Vagina (tissue), 2 donors: ENCODE data around the gene JMJD6.
A peak's percentile ranks its signal among the peaks of the same experiment; 100 is the strongest.

Experiments used
- POLR2A ChIP-seq, 2 donors: fragments of 450-650 bp; IDR thresholded peaks; one replicate each; pipeline ENCODE4 v1.6.1; 2017; ENCODE audit warnings: antibody characterized with exemption in 2 of 2, mild to moderate bottlenecking in 2 of 2, moderate library complexity in 2 of 2
- POLR2AphosphoS5 ChIP-seq, 2 donors: sonication (generic); formaldehyde crosslinking; IDR thresholded peaks; one replicate each; pipeline ENCODE4 v1.9.0; 2017; ENCODE audit warnings: antibody characterized with exemption in 2 of 2, mild to moderate bottlenecking in 2 of 2, low read depth in 1 of 2; ENCODE audit not compliant: insufficient read depth in 1 of 2
- TF ChIP-seq, protein P1 (sequence below), 3 experiments: fragments of 450-650 bp in 2 of 3; fragments of 200-600 bp in 1 of 3; sonication (generic) in 1 of 3; IDR thresholded peaks; one replicate each; pipeline ENCODE4 v1.5.1; 2017 to 2019; ENCODE audit warnings: antibody characterized with exemption in 3 of 3, mild to moderate bottlenecking in 2 of 3, moderate library complexity in 2 of 3

DNA sequence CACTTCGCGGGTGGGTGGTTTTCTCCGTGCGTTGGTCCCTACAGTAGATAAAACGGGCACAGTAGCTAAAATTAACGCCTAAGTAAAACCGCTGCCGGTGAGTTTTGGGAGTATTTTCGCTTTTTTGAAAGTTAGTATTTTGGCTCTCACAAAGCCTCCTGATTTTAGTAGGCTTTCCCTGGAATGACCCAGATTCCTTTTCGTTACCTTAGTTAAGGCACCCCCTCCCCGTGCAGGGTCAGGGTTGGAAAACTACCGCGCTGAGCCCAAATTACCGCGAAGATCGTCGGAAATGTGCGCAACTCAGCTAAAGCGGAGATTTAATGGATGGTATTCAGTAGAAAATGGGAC is 54.5 kb downstream of the JMJD6 start:
- TF ChIP-seq, protein P1, sequence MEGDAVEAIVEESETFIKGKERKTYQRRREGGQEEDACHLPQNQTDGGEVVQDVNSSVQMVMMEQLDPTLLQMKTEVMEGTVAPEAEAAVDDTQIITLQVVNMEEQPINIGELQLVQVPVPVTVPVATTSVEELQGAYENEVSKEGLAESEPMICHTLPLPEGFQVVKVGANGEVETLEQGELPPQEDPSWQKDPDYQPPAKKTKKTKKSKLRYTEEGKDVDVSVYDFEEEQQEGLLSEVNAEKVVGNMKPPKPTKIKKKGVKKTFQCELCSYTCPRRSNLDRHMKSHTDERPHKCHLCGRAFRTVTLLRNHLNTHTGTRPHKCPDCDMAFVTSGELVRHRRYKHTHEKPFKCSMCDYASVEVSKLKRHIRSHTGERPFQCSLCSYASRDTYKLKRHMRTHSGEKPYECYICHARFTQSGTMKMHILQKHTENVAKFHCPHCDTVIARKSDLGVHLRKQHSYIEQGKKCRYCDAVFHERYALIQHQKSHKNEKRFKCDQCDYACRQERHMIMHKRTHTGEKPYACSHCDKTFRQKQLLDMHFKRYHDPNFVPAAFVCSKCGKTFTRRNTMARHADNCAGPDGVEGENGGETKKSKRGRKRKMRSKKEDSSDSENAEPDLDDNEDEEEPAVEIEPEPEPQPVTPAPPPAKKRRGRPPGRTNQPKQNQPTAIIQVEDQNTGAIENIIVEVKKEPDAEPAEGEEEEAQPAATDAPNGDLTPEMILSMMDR (IDR thresholded peaks at IDR 0.05) = peak in 1 of 3 experiments; percentile 23
- no peak for TF ChIP-seq POLR2AphosphoS5 (IDR thresholded peaks at IDR 0.05; ENCODE audit: insufficient read depth in 1 of 2, low read depth in 1 of 2)
- TF ChIP-seq POLR2A (IDR thresholded peaks at IDR 0.05) = peak in 1 of 2 donors; percentile 54
